ENCODE data around the gene FCSK. TPM values are rescaled to one million over a fixed set of nuclear protein-coding genes. Genes with fewer than 3 reads are reported as not detected.

Gene FCSK
- total and polyA plus RNA-seq, 2 of the 8 experiments (the other 6 are each of a cell fraction or from before 2014, with no cell fraction given) = 4.6 to 5.1 TPM

DNA sequence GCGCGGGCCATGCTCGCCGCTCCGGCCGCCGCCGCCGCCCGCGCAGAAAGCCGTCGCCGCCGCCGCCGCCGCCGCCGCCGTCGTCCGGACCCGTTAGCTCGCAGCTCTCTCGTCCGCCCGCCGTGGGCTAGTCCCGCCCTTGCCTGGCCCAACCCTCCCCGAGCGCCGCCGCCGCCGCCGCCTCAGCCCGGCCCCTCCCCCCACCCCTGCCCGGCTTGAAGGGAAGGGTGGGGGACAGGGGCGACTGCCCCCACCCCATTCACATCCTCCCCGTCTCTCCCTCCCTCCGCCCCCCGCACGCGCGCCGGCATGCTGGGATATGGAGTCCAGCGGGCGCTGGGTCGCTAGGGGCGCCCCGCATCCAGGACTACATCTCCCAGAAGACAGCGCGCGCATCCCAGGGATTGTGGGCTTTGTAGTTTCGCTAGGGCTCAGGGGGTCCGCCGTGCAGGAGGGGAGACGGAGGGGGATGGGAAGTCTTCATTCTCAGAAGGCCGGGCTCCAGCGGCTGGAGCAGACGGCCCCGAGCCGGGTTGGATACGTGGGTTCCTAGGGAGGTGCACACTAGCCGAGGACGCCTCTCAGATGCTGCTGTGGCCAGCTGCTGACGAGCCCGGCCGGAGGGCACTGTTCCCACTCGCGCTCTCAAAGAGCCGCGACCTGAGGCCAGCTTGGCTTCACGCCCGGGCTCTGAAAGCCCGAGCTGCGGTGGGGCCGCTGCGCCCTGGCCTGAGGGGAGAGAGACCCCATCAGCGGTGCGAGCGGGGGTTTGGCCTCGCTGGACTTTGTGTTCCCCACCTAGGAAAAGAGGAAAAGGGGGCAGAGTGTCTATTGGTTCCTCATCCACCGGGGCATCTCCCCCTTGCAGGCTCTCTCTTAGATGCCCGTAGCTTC lies 15.2 kb upstream of the FCSK start, which contains the start of gene ST3GAL2:
ST3GAL2 (minus strand) TSS at position 132 of the 894 bp plus-strand sequence. CDS start 40,570 bp downstream, outside the sequence.
- POLR2A ChIA-PET (ENCODE audit: partially characterized antibody) = interaction anchor here (0.7 to 3.6 kb wide), 14 partner anchors 11 to 187 kb away, joined by 3 to 22 read pairs (median 4); partner anchors contain the start of genes COG4, DDX19A, EXOSC6 and FCSK
- no peak for FAIRE-seq
- TF ChIP-seq TBP (IDR thresholded peaks at IDR 0.05; ENCODE audit: low read depth, low read length) (peak; percentile 56; the same call in 1 of the 2 replicates), SIX5 (IDR thresholded peaks at IDR 0.05; ENCODE audit: low read depth, low read length) (peak; percentile 100), CHD2 (IDR thresholded peaks at IDR 0.05; ENCODE audit: low read length) (peak; percentile 83), SRF (IDR thresholded peaks at IDR 0.05; ENCODE audit: low read depth, low read length) (no peak), CREB1 (IDR thresholded peaks at IDR 0.05) (peak; percentile 78), SIN3A (conservative IDR thresholded peaks at IDR 0.05 in 1 of 2, IDR thresholded peaks at IDR 0.05 in 1 of 2; ENCODE audit: low read depth in 1 of 2, low read length in 2 of 2) (peak in 1 of 2 experiments; percentile 87; a peak in 2 of 4 replicates), KDM4A (IDR thresholded peaks at IDR 0.05; ENCODE audit: low read depth, low read length, severe bottlenecking) (peak; percentile 79), TCF12 (IDR thresholded peaks at IDR 0.05; ENCODE audit: low read depth, low read length) (no peak), TAF7 (optimal IDR thresholded peaks at IDR 0.05; ENCODE audit: borderline replicate concordance, low read depth, low read length) (peak; percentile 67)
- TF ChIP-seq, protein P1, sequence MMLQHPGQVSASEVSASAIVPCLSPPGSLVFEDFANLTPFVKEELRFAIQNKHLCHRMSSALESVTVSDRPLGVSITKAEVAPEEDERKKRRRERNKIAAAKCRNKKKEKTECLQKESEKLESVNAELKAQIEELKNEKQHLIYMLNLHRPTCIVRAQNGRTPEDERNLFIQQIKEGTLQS (IDR thresholded peaks at IDR 0.05; ENCODE audit: insufficient read depth, low read depth, low read length) = 0 out of 2 replicates have a peak, but pooled peaks have one; percentile 53

More for the DNA sequence above, 15.2 kb upstream of the FCSK start, which contains the start of gene ST3GAL2:
- Histone ChIP-seq H4K8ac (ENCODE audit: extremely low read depth, insufficient read depth, low read length) (peak within 1 kb of the TSS; percentile 85), H3K27ac (ENCODE audit: low read depth, low read length) (peak within 1 kb of the TSS; percentile 56; the same call in 1 of the 2 replicates), H3K4me2 (ENCODE audit: insufficient read depth in 1 of 2, low read depth in 2 of 2, low read length in 2 of 2) (peak within 1 kb of the TSS; percentile 94 to 98), H4K91ac (replicated peaks; ENCODE audit: insufficient read length, low read length) (peak within 1 kb of the TSS; percentile 88), H2BK12ac (ENCODE audit: low read depth, low read length) (peak within 1 kb of the TSS; percentile 84; the same call in 1 of the 2 replicates), H3K36me3 (ENCODE audit: control insufficient read depth in 2 of 4, insufficient read depth in 4 of 4, low read length in 3 of 4) (peaks cover 0 to 5% (median 0%) of the 10 kb centered on the region in 4 experiments; a peak in 3 of 8 replicates), H4K20me1 (replicated peaks in 1 of 2; ENCODE audit: control insufficient read depth in 1 of 2, insufficient read depth in 2 of 2, low read length in 2 of 2) (no peaks in the 10 kb centered on the region), H3K14ac (ENCODE audit: insufficient read length) (no peak within 1 kb of the TSS), H2BK5ac (ENCODE audit: low read depth, low read length) (peak within 1 kb of the TSS; percentile 98), H3K23me2 (ENCODE audit: low read depth, low read length) (peaks cover 11% of the 10 kb centered on the region), H3K18ac (ENCODE audit: extremely low read depth, low read length) (peak within 1 kb of the TSS; percentile 99), H3K56ac (replicated peaks; ENCODE audit: insufficient read length, low read depth, low read length) (peak within 1 kb of the TSS; percentile 2), H3K79me1 (ENCODE audit: low read depth, low read length) (0 out of 2 replicates have a peak, but pooled peaks cover 7% of the 10 kb centered on the region), H3K4ac (replicated peaks; ENCODE audit: insufficient read length, low read depth, low read length) (peak within 1 kb of the TSS; percentile 88), H2BK20ac (ENCODE audit: low read length) (peak within 1 kb of the TSS; percentile 61; the same call in 1 of the 2 replicates), H4K5ac (ENCODE audit: insufficient read length, low read depth, low read length) (peak within 1 kb of the TSS; percentile 73), H2AK5ac (ENCODE audit: low read depth, low read length) (peak within 1 kb of the TSS; percentile 2; the same call in 1 of the 2 replicates), H3K4me1 (replicated peaks in 1 of 4; ENCODE audit: control insufficient read depth in 3 of 4, insufficient read depth in 4 of 4, low read length in 3 of 4) (peaks cover 5 to 23% (median 15%) of the 10 kb centered on the region in 4 experiments), H2BK120ac (replicated peaks; ENCODE audit: low read depth, low read length) (no peak within 1 kb of the TSS), H3K9me3 (ENCODE audit: insufficient read depth in 2 of 2, low read depth in 1 of 2, low read length in 1 of 2) (no peaks in the 10 kb centered on the region), H3K27me3 (replicated peaks in 1 of 4; ENCODE audit: control insufficient read depth in 3 of 4, extremely low read depth in 1 of 4, insufficient read depth in 3 of 4, low read length in 3 of 4) (no peaks in the 10 kb centered on the region), H2BK15ac (ENCODE audit: low read length) (peak within 1 kb of the TSS; percentile 97; the same call in 1 of the 2 replicates), H3K23ac (ENCODE audit: insufficient read length) (no peak within 1 kb of the TSS), H3K79me2 (ENCODE audit: control insufficient read depth in 1 of 2, insufficient read depth in 2 of 2, low read length in 2 of 2) (peaks cover 0 to 33% of the 10 kb centered on the region in 2 experiments; a peak in 2 of 4 replicates), H2AFZ (ENCODE audit: low read length) (peak within 1 kb of the TSS; percentile 95), H3K4me3 (ENCODE audit: extremely low read depth in 1 of 4, insufficient read depth in 2 of 4, low read depth in 3 of 4, low read length in 4 of 4) (peak within 1 kb of the TSS; percentile 76 to 92 (median 80)), H3K9ac (replicated peaks in 1 of 4; ENCODE audit: extremely low read depth in 1 of 4, low read depth in 3 of 4, low read length in 3 of 4) (peak within 1 kb of the TSS; percentile 69 to 86 (median 72))
- CTCF ChIA-PET (ENCODE audit: partially characterized antibody) = interaction anchor here (0.5 to 4.2 kb wide), 8 partner anchors 10 to 99 kb away, joined by 3 to 37 read pairs (median 5); partner anchors contain the start of gene FCSK
- WGBS, 2 experiments (ENCODE audit: extremely low coverage in 1 of 2, insufficient coverage in 1 of 2, insufficient read length in 1 of 2, insufficient replicate concordance in 2 of 2, low coverage in 1 of 2, low lambda C conversion rate in 2 of 2, missing lambda C conversion rate in 1 of 2) = 2% methylated on average over 29 of the region's 86 CpGs; no CpG with 5 or more reads in 1 of the 2 experiments
- peak; percentile 87 to 95 for DNase-seq (ENCODE audit: low read depth in 1 of 2, low spot score in 2 of 2)
